K562 (cell line): ENCODE results near the gene ZNF775. TPM values are rescaled to one million over a fixed set of nuclear protein-coding genes. Genes with fewer than 3 reads are reported as not detected.

Experiments
- CAMTA2 ChIP-seq: fragments of 250-450 bp; sonication (Bioruptor Pico); conservative IDR thresholded peaks from 2 replicates; pipeline ENCODE4 v1.5.1; 2022
- CBFA2T2 ChIP-seq: fragments of 450-650 bp; conservative IDR thresholded peaks from 2 replicates; pipeline ENCODE4 v1.6.1; 2017; ENCODE audit warnings: mild to moderate bottlenecking
- ERF ChIP-seq: fragments of 450-650 bp; formaldehyde crosslinking; IDR thresholded peaks from 2 replicates; pipeline ENCODE4 v1.4.0; 2020; ENCODE audit warnings: mild to moderate bottlenecking, mixed read lengths
- ETV1 ChIP-seq: fragments of 450-650 bp; conservative IDR thresholded peaks from 2 replicates; pipeline ENCODE4 v1.6.1; 2016; ENCODE audit warnings: missing genetic modification characterization, control low read depth, low read depth, missing compliant biosample characterization
- EZH2 ChIP-seq: IDR thresholded peaks from 2 replicates; pipeline ENCODE4 v1.6.1; 2012; ENCODE audit warnings: low read depth, mild to moderate bottlenecking, inconsistent platforms, low read length, borderline replicate concordance
- FOXK2 ChIP-seq, 2 experiments: fragments of 450-650 bp; IDR thresholded peaks in 1 of 2; conservative IDR thresholded peaks in 1 of 2; 2 replicates each; pipeline ENCODE4 v1.6.1; 2016; ENCODE audit warnings: low read depth in 2 of 2, mild to moderate bottlenecking in 1 of 2
- FOXP1 ChIP-seq: sonication (generic); formaldehyde crosslinking; IDR thresholded peaks from 2 replicates; pipeline ENCODE4 v1.8.0; 2022; ENCODE audit warnings: mild to moderate bottlenecking, missing genetic modification reagents
- HEY1 ChIP-seq: fragments of 250-450 bp; sonication (Bioruptor Pico); IDR thresholded peaks from 2 replicates; pipeline ENCODE4 v1.5.0; 2020; ENCODE audit warnings: mild to moderate bottlenecking, moderate library complexity, borderline replicate concordance
- HNRNPL ChIP-seq: fragments of 200-400 bp; formaldehyde crosslinking; IDR thresholded peaks from 2 replicates; pipeline ENCODE4 v1.6.1; 2017; ENCODE audit warnings: low read depth, mild to moderate bottlenecking, low read length
- KAT7 ChIP-seq: sonication (generic); formaldehyde crosslinking; IDR thresholded peaks from 2 replicates; pipeline ENCODE4 v1.8.0; 2022; ENCODE audit warnings: missing genetic modification reagents, mild to moderate bottlenecking, borderline replicate concordance
- MBD2 ChIP-seq: sonication (generic); IDR thresholded peaks from 2 replicates; pipeline ENCODE4 v1.6.1; 2016; ENCODE audit warnings: low read depth, borderline replicate concordance
- MYNN ChIP-seq, 2 experiments: sonication (generic); formaldehyde crosslinking in 1 of 2; IDR thresholded peaks; 2 replicates each; pipeline versions ENCODE4 v1.5.0 to v1.6.1; 2016 to 2020; ENCODE audit warnings: antibody characterized with exemption in 1 of 2, missing genetic modification reagents in 1 of 2
- PHF8 ChIP-seq: fragments of 200-600 bp; sonication (generic); IDR thresholded peaks from 2 replicates; pipeline ENCODE4 v1.6.1; 2012; ENCODE audit warnings: mixed run types, mild to moderate bottlenecking, inconsistent platforms, low read length, moderate library complexity, borderline replicate concordance
- POLR2A ChIP-seq: fragments of 450-650 bp; conservative IDR thresholded peaks from 2 replicates; pipeline ENCODE4 v1.6.1; 2016
- RBM22 ChIP-seq: fragments of 200-400 bp; formaldehyde crosslinking; IDR thresholded peaks from 2 replicates; pipeline ENCODE4 v1.6.1; 2018; ENCODE audit warnings: low read length, low read depth; ENCODE audit not compliant: poor library complexity, severe bottlenecking
- SIN3B ChIP-seq: fragments of 450-650 bp; IDR thresholded peaks from 2 replicates; pipeline ENCODE4 v1.6.1; 2017; ENCODE audit warnings: low read depth, mild to moderate bottlenecking, moderate library complexity
- SMAD4 ChIP-seq: fragments of 250-450 bp; sonication (Bioruptor Pico); conservative IDR thresholded peaks from 2 replicates; pipeline ENCODE4 v1.8.0; 2021; ENCODE audit warnings: inconsistent platforms, mild to moderate bottlenecking, moderate library complexity
- TAF7 ChIP-seq: fragments of 450-650 bp; IDR thresholded peaks from 2 replicates; pipeline ENCODE4 v1.6.1; 2016; ENCODE audit warnings: missing genetic modification characterization, missing compliant biosample characterization
- TARDBP ChIP-seq: fragments of 450-650 bp; IDR thresholded peaks from 2 replicates; pipeline ENCODE4 v1.6.1; 2016
- ZBTB9 ChIP-seq: fragments of 450-650 bp; formaldehyde crosslinking; IDR thresholded peaks from 2 replicates; pipeline ENCODE4 v1.4.0; 2020; ENCODE audit warnings: mild to moderate bottlenecking, moderate library complexity
- ZFP1 ChIP-seq: fragments of 450-650 bp; formaldehyde crosslinking; IDR thresholded peaks from 2 replicates; pipeline ENCODE4 v1.4.0; 2020; ENCODE audit warnings: mild to moderate bottlenecking, mixed read lengths
- ZFX ChIP-seq: sonication (generic); formaldehyde crosslinking; IDR thresholded peaks from 2 replicates; pipeline ENCODE4 v1.8.0; 2022; ENCODE audit warnings: mild to moderate bottlenecking, missing genetic modification reagents, moderate library complexity
- ZNF12 ChIP-seq: sonication (generic); formaldehyde crosslinking; IDR thresholded peaks from 2 replicates; pipeline ENCODE4 v1.4.0; 2020; ENCODE audit warnings: mild to moderate bottlenecking, missing genetic modification reagents
- ZNF583 ChIP-seq: fragments of 250-450 bp; sonication (Bioruptor Pico); IDR thresholded peaks from 2 replicates; pipeline ENCODE4 v1.4.0; 2020
- ZNF639 ChIP-seq, 2 experiments: fragments of 200-800 bp in 1 of 2; sonication (Bioruptor generic) in 1 of 2; sonication (generic) in 1 of 2; formaldehyde crosslinking in 1 of 2; IDR thresholded peaks in 1 of 2; conservative IDR thresholded peaks in 1 of 2; 2 replicates each; pipeline versions ENCODE4 v1.5.0 to v1.6.1; 2016 to 2020; ENCODE audit warnings: missing compliant biosample characterization in 1 of 2, missing genetic modification characterization in 1 of 2, missing genetic modification reagents in 1 of 2
- polyA plus RNA-seq, 8 experiments: library from polyadenylated mRNA; depleted of rRNA in 4 of 8; stranded (reverse) in 5 of 8; unstranded in 3 of 8; fragments of >200 nt; fragmentation: Nextera tagmentation in 2 of 8; fragmentation: Illumina TruSeq in 1 of 8; extraction: Ambion mirVana in 2 of 8; extraction: Trizol in 1 of 8; gene quantifications; 2 replicates each; pipeline versions ENCODE4 v1.2.1 to v1.2.3, GENCODE V29; 2011 to 2014; ENCODE audit warnings: inconsistent platforms in 1 of 8, missing spikeins in 1 of 8
- total RNA-seq, 7 experiments: library from RNA; depleted of rRNA in 6 of 7; stranded (reverse); fragments of >200 nt in 6 of 7; fragmentation: Illumina TruSeq in 2 of 7; extraction: Trizol in 2 of 7; gene quantifications; 2 replicates each; pipeline versions ENCODE4 v1.2.1 to v1.2.3, GENCODE V29; 2011 to 2021; ENCODE audit warnings: low replicate concordance in 1 of 7
- TF ChIP-seq, protein P1 (sequence below): sonication (generic); formaldehyde crosslinking; IDR thresholded peaks from 2 replicates; pipeline ENCODE4 v1.8.0; 2022; ENCODE audit warnings: mild to moderate bottlenecking, low read depth, missing genetic modification reagents

ZNF775 gene
- total and polyA plus RNA-seq, 9 of the 15 experiments (the other 6 are each of a cell fraction or from before 2014, with no cell fraction given): 0.04 to 18.7 (median 4.9) TPM

GRCh38 chr7:150378853-150379440, at the start of gene ZNF775 (continued):
- peak; percentile 71 for TF ChIP-seq ZBTB9 (CRISPR knock-in tag)
- TF ChIP-seq HEY1: no peak
- TF ChIP-seq PHF8: peak; percentile 94
- TF ChIP-seq TAF7: 0 out of 2 replicates have a peak, but pooled peaks have one; percentile 42
- peak; percentile 31; the same call in 1 of the 2 replicates for TF ChIP-seq FOXP1 (CRISPR knock-in tag)
- TF ChIP-seq, protein P1, sequence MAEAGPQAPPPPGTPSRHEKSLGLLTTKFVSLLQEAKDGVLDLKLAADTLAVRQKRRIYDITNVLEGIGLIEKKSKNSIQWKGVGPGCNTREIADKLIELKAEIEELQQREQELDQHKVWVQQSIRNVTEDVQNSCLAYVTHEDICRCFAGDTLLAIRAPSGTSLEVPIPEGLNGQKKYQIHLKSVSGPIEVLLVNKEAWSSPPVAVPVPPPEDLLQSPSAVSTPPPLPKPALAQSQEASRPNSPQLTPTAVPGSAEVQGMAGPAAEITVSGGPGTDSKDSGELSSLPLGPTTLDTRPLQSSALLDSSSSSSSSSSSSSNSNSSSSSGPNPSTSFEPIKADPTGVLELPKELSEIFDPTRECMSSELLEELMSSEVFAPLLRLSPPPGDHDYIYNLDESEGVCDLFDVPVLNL: 0 out of 2 replicates have a peak, but pooled peaks have one; percentile 47
- peak; percentile 30 for TF ChIP-seq RBM22
- TF ChIP-seq ETV1: no peak
- no peak for TF ChIP-seq FOXK2 (conservative IDR thresholded peaks at IDR 0.05 in 1 of 2, IDR thresholded peaks at IDR 0.05 in 1 of 2; ENCODE audit: low read depth in 2 of 2)
- TF ChIP-seq TARDBP: peak; percentile 67; the same call in 1 of the 2 replicates
- peak; percentile 74; the same call in 1 of the 2 replicates for TF ChIP-seq SMAD4 (CRISPR knock-in tag)
- TF ChIP-seq MYNN (IDR thresholded peaks at IDR 0.05): peak; percentile 89
- TF ChIP-seq MYNN (CRISPR knock-in tag; IDR thresholded peaks at IDR 0.05): no peak
- 0 out of 2 replicates have a peak, but pooled peaks have one; percentile 14 for TF ChIP-seq CBFA2T2
- TF ChIP-seq ZNF12 (CRISPR knock-in tag): peak; percentile 49; the same call in 1 of the 2 replicates
- TF ChIP-seq EZH2: no peak
- TF ChIP-seq MBD2: peak; percentile 97
- TF ChIP-seq KAT7 (CRISPR knock-in tag): peak; percentile 88
- TF ChIP-seq ZFP1 (CRISPR knock-in tag): peak; percentile 34
- peak; percentile 93 for TF ChIP-seq ZFX (CRISPR knock-in tag)
- TF ChIP-seq ZNF583 (CRISPR knock-in tag): 0 out of 2 replicates have a peak, but pooled peaks have one; percentile 12
- TF ChIP-seq ZNF639 (CRISPR knock-in tag; conservative IDR thresholded peaks at IDR 0.05 in 1 of 2, IDR thresholded peaks at IDR 0.05 in 1 of 2): peak in 1 of 2 experiments; percentile 76; a peak in 2 of 4 replicates
- TF ChIP-seq SIN3B: peak; percentile 10
- TF ChIP-seq HNRNPL: peak; percentile 99
- 0 out of 2 replicates have a peak, but pooled peaks have one; percentile 64 for TF ChIP-seq CAMTA2 (CRISPR knock-in tag)
- TF ChIP-seq POLR2A: peak; percentile 93
- TF ChIP-seq ERF (CRISPR knock-in tag): peak; percentile 77; the same call in 1 of the 2 replicates
